NCI-H1694 (cell line): ENCODE measurements around the gene DEF6.

Experiments used
- DNase-seq: peaks from one replicate; lab custom pipeline; 2025; lab: John Stamatoyannopoulos, UW

The DEF6 gene

DNA sequence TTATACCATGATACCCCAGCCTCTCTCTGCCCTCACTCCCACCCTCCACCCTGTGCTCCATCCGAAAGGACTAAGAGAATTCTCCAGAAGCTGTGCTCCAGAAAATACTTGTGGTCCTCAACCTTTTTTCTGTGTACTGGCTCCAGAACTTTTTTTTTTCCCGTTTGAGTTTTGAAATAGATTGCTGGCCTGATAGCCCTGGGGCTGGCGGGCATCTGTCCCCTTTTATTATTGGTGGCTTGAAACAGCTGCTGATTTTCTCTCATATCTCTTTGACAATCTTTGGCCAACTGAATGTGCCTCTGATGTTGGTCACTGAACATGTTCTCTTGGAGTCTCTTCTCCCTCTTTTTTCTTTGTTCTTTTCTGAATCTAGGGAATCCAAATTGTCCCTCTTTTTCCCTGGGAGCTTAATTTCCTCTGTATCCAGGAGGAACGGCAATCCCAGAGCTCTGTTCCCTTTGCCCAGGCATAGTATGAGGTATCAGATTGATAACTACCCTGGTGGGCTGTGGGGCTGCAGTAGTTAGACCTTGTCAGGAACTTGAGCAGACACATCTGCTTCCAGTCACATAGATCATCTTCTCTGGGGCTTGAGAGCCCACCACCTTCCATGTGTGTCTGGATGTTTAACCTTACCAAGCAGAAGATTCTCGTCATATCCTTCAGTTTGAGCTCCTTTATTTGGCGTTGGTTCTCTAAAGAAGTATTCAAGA lies 46.4 kb downstream of the DEF6 start:
- no peak for DNase-seq

DNA sequence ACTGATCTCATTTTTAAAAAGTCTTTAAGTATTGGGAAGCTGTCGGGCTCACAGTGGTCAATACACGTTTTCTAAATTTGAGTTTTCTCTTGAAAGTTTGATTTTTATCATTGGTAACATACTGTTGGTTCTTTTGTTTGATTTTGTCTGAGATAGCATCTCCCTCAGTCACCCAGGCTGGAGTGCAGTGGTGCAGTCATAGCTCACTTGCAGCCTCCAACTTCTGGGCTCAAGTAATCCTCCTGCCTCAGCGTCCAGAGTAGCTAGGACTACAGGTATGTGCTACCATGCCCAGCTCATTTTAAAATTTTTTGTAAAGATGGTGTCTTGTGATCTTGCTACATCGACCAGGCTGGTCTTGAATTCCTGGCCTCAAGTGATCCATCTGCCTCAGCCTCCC lies 53.8 kb downstream of the DEF6 start:
- DNase-seq: no peak

DNA sequence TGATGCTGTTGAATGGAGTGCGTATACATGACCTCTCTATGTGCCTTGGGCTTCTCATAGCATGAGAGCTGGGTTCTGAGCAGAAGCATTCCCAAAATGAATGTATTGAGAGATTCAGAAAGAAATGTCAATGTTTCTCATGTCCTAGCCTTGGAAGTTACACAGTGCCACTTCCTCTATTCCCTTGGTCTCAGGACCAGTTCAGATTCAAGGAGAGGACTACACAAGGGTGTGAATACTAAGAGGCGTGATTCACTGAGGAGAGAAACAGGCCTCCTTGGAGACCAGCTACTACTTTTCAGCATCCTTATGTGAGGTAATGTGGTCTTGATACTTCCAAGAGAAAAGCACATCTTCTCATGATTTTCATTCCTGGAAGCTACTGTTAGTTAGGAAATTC lies 55.1 kb downstream of the DEF6 start:
- DNase-seq: no peak

DNA sequence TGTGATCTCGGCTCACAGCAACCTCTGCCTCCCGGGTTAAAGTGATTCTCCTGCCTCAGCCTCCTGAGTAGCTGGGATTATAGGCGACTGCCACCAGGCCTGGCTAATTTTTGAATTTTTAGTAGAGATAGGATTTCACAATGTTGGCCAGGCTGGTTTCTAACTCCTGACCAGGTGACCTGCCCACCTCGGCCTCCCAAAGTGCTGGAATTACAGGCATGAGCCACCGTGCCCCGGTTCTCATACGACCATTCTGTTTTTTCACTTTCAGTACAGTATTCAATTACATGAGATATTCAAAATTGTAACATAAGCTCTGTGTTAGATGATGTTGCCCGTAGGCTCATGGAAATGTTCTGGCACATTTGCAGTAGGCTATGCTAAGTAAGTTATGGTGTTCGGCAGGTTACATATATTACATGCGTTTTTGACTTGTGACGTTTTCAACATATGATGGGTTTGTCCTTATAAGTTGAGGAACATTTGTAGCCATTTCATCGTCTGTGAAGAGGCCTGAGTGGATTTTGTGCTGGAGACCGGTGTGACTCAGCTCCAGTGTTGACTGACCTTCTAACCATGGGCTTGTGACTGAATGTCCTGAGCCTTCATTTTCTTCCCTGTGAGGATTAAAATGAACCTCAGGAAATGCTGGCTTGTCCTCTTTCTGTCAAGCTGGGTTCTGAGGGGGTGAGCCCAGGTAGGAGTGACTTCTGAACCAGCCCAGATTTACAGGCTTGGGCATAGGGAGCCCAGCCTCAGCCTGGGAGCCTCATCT lies 56.9 kb downstream of the DEF6 start:
- no peak for DNase-seq

DNA sequence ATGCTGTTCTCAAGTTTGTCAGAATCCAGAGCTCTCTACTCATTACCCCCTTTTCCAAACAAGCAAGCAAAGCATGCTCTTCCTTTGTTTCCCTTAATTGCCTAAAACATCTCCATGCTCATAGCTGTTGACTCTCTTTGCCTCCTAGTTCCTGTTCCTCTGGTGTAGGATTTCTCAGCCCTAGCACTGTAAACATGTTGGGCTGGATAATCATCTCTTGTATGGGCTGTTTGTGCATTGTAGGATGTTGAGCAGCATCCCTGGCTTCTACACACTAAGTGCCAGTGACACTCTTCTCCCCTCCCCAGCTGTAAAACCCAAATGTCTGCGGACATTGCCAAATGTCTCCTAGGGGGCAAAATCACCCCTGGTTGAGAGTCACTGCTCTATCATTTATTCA lies 58.8 kb downstream of the DEF6 start:
- no peak for DNase-seq

DNA sequence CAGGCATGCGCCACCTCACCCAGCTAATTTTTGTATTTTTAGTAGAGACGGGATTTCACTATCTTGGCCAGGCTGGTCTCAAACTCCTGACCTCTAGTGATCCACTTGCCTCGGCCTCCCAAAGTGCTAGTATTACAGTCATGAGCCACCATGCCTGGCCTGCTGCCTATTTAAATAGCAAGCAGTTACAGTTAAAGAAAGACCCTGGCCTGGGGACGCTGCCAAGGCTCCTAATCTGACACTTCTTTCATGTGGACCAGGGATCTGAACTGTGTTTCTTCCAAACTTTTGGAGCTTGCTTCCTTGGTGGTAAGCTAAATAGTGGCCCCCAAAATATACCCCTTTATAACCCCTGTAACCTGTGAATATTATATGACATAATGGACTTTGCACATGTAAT lies 60.1 kb downstream of the DEF6 start:
- DNase-seq: no peak

DNA sequence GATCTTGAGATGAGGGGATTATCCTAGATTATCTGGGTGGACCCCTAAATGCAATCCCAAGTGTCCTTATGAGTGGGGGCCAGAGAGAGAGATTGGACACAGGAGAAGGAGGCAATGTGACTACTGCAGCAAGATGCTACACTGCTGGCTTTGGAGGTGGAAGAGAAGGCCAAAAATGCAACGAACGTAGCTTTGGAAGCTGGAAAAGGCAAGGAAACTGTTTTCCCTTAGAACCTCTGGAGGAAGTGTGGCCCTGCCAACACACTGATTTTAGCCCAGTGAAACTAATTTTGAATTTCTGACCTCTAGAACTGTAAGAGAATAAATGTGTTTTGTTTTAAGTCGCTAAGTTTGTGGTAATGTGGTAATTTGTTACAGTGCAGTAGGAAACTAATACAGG lies 60.5 kb downstream of the DEF6 start:
- DNase-seq: no peak

DNA sequence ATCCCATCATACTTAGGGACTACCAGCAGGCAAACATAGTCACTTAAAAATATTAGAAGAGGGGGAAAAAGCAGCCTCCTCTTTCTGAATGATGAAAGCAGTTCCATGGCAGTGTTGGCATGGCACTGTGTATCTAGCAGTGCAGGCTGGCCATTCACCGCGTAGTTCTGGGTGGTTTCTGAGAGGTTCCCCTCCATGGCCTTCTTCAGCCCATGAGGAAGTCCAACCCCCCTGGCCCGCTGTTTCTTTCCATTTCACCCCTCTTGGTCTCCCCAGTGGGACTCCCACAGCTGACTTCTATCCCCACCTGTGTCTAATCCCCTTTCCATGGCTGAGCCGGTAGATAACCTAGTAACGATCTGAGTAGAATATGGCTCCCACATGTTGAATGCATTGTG lies 61.7 kb downstream of the DEF6 start:
- no peak for DNase-seq

DNA sequence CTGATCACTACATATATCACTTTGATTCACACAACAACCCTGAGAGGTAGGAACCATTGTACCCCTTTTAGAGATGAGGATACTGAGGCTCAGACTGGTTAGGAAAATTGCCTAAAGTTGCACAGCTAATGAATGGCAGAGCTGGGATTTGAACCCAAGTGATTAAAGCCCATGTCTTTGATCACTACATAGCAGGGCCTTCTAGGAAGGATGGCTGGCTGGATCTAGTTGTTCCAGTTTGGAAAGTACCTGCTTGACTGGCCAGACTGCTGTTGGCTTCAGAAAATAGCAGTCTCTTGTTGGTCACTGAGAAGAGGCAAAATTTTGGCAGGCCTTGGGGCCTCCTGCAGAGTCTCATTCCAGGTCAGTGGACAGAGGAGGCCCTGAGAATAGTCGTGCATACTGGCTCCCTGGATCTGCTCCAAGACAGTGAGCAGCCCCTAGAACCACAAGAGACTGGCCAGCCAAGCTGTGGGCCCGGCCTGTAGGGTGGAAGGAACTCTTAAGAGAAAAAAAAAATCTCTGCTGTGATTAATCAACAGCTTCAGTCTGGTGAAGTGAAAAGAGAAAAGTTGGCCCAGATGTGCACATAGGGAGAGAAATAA lies 62.2 kb downstream of the DEF6 start:
- no peak for DNase-seq

DNA sequence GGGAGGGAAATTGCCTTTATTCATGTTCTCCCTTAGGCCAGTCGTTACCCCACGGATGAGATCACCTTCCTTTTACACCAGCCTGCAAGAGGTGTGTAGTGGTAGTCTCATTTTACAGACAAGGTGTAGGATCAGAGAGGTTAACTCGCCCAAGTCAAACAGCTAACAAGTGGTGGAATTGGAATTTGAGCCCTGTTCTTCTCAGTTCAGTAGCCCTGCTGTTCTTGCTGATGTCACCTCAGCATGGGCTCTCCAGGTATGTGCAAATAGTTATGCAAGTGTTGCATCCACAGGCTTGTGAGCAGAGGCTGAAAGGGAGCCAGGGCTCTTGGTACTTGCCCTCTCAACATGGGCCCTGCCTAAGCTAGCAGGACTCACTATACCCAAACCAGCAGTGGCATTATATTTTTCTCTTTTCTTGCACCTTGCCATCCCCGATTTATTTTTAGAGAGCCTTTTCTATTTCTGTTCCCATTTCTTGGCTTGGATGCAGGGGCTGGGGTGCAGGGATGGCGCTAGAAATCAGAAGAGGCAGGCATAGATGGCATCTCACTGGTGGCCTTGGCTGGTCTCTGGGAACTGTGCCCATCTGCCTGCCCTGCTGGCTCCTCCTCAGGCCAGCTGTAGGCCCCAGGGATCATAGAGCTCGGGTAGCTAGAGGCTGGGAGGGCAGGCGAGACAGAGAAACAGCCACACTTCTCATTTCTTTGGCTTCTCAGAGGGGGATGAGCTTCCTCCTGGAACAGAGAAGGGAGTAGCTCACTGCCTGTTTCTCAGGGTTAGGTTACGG lies 62.9 kb downstream of the DEF6 start:
- DNase-seq: no peak

DNA sequence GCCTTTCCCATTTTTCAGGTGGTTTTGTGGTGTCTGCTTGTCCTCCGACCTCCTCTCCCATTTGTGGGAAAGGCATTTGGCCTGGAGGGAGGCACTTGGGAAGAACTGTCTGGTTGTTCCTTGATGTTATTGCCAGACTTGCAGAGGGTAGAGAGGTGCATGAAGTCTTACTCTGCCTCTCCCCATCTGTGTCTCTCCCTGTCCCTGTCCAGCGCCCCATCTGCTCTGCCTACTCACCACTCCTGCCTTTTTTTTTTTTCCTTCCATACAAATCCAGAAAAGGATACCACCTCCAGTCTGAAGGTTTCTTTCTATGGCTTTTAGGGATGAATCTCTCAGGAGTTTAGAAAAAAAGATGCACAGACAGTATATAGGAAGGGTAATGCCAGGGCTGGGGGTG lies 64.6 kb downstream of the DEF6 start:
- no peak for DNase-seq

DNA sequence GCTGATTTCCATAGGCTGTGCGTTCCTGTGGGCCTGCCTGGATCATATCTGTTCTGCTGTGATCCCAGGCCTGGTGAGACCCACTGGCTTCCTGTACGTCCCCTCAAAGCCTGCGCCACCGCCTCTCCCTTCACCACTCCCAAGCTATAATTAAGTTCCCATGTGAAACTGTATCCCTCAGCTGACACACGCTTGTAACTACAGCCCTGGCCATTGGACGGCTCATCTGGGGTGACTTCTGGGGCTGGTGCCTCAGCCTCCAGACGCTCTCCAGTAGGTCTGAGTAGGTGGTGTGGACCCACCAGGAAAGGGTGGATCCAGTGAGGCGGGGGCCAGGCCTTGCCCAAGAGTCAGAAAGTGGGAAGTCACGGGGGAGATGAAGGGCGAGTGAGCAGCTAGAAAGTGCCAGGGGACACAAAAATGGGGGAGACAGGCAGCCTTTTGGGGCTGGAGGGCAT lies 65.7 kb downstream of the DEF6 start:
- no peak for DNase-seq

DNA sequence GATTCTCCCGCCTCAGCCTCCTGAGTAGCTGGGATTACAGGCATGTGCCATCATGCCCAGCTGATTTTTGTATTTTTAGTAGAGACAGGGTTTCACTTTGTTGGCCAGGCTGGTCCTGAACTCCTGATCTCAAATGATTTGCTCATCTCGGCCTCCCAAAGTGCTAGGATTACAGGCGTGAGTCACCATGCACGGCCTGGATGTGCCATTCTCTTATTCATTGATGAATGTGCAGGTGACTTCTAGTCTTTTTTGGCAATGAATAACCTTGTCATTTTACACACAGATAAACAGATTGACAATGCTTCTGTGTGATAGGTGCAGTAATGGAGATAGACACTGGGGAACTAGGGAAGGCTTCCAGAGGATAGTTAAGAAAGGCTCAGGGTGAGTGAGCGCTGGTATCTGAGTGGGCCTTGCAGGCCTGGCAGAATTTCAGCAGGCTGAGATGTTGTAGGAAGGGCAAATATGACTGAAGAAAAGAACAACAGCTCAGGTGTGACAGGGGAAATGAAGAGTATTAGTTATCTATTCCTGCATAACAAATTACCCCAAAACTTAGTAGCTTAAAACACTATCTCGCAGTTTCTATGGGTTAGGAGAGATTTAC lies 68.1 kb downstream of the DEF6 start:
- no peak for DNase-seq

DNA sequence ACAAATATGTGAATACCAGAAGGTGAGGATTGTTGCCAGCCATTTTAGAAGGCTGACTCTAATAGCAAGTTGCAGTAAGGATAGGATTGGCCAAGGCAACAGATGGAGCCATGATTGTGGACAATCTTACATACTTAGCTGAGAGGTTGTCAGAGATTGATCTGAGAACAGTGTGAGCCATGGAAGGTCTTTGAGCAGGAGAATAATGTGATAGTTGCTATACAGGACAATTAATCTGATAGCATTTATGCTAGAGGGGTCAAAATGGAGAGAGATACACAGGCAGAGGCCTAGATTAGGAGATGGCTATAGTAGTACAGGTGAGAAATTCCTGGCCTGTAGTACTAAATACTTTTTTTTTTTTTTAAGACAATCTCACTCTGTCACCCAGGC lies 68.6 kb downstream of the DEF6 start:
- DNase-seq: no peak

DNA sequence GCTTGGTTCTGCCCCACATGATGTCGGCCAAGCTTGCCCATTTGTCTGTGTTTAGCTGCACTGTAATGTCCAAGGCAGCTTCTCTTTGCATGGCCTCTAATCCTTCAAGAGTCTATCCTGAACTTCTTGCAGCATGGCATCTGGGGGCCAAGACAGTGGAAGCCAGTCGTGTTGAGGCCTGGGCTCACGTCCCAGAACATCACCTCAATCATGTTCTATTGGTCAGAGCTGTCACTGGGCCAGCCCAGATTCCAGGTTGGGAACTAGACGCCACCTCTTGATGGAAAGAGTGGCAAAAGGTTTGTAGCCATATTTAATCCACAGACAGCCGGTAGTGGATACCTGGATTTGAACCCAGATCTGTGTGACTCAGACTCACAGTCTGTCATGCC lies 70.0 kb downstream of the DEF6 start:
- DNase-seq: no peak

DNA sequence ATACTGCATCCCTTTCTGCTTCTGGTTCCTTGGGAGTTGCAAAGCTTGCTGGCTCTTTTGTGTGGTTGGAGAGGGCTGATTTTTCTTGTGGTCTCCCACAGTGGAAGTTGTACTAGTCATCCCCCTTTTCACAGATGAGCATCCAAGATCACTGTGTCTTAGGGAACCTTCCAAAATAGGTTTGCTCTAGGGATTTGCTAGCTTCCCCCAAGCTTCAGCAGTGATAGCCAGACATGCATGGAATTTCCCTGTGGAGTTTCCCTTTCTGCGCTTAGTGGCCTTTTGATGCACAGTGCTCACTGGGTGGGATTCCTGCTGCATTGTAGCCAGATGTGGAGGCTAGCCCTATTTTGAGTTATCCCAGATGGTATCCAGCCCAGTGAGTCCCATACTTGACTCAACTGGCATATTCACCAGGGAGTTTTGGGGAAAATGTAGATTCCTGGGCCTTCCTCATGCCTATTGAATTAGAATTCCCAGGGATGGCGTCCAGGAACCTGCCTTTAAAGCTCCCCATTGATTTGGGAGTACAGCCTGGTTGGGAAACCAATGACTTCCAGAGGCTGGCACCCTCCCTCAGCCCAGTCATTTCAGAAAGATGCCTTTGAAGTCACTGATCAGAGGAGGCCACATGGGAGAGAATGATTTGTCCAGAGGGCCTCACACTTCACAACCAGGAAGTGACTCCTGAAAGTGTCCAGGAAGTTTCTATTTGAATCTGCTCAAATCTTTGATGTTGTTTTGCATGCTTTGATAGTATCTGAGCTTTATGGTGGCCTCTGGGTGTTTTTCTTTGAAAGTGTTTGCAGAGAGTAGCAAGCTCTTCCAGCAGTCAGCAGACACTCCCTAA lies 70.6 kb downstream of the DEF6 start:
- DNase-seq: no peak

DNA sequence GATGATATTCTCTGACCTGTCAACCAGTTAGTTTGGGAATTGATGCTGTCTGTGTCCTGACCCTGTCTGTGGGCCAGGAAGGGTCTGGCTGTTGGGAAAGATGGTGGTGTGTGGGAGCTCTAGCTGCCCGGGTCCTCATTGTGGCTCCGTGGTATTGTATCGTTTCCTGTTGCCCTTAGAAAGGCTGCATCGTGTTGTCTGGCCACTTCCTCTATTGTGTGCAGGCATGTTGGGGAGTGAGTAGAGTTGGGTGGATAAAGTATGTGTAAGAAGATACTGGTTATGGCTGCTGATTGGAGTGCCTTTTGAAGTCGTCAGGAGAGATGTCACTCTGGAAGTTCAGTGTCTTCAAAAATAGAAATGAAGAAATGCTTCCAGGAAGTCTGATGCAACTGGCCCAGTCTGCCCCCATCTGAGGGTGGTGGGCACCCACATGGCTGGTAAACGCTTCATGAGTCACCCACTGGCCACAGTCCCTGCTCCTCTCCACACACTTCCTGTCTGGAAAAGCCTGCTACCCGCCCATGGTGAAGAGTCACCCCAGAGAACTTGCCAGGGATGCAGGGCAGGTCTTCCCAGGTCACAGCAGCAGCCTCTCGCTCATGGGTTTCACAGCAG lies 72.6 kb downstream of the DEF6 start:
- no peak for DNase-seq

DNA sequence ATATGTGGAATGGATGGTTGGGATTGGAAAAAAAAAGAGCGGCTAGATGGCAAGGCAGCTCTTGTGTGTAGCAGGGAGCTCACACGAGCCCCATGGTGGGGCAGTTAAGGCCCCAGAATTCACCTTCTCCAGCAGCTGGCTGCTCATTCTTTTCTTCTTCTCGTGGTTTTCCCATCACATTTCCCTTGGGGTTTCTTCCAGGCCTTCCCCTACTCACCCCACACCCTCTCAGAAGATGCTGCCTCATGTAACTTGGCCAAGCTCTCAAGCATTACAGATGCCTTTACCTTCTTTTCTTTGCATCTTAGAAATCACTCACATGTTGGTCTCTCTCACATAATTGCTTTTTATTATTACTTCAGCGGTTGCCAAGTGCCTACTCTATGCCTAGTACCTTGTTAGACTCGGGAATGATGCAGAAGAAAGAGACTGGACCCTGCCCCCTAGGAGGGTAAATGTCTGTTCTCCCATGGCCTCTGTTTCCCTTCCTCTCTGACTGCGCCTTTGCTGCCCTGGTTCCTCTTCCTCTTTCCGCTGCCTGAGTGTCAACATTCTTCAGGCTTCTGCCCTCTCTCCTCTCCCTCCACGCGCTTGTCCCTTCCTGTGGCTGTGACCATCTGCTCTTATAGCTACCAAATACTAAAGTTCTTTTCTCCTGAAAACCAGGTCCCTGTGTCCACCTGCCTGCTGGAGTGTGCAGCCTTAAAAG lies 73.3 kb downstream of the DEF6 start:
- DNase-seq: no peak
